GM12891 (cell line): ENCODE measurements around the gene ITM2C.
A peak's percentile ranks its signal among the peaks of the same experiment; 100 is the strongest.

Experiments
- POLR2A ChIP-seq: IDR thresholded peaks from 2 replicates; pipeline ENCODE4 v1.6.1; 2011; ENCODE audit warnings: low read depth, low read length, control low read depth
- POLR2AphosphoS5 ChIP-seq: IDR thresholded peaks from 2 replicates; pipeline ENCODE4 v1.6.1; 2011; ENCODE audit warnings: low read depth, low read length, control low read depth
- TAF1 ChIP-seq: IDR thresholded peaks from 2 replicates; pipeline ENCODE4 v1.6.1; 2011; ENCODE audit warnings: low read depth, low read length, control low read depth

DNA sequence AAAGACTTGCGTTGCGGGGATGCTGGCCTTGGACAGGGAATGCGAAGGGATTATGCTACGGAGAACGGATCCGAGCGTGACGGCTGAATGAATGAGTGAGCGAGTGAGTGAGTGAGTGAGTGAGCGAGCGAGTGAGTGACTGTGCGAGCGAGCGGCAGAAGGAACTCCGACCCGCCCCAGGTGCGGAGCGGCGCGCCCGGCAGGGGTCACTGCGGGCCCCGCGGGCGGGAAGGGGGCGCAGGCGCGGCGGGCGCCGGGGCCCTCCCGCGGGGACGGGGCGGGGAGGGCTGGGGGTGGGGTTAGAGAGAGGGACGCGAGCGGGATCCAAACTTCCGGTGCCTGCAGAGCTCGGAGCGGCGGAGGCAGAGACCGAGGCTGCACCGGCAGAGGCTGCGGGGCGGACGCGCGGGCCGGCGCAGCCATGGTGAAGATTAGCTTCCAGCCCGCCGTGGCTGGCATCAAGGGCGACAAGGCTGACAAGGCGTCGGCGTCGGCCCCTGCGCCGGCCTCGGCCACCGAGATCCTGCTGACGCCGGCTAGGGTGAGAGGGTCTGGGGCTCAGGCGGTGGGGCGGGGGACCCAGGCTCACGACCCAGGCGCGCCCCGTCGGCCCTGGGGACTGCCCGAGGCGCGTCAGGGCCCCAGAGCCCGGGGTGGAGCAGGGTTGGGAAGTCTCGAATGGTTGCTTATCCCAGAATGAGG is at the start of gene ITM2C:
- TF ChIP-seq POLR2AphosphoS5 = no peak
- TF ChIP-seq POLR2A = peak; percentile 31; the same call in 1 of the 2 replicates
- no peak; the same call in 1 of the 2 replicates for TF ChIP-seq TAF1
